Neural progenitor cell (in vitro differentiated cells): ENCODE results near the gene SERPINA12. TPM values are rescaled to one million over a fixed set of nuclear protein-coding genes. Genes with fewer than 3 reads are reported as not detected.

Experiments
- DNase-seq: peaks from one replicate; pipeline ENCODE4 v3.0.0-alpha.2; 2016; ENCODE audit warnings: low spot score
- H2AFZ ChIP-seq: fragments of 200-600 bp; sonication (generic); replicated peaks from 2 replicates; pipeline ENCODE4 v1.6.1; 2016; ENCODE audit warnings: antibody characterized with exemption
- H3F3A ChIP-seq: fragments of 200-600 bp; sonication (generic); 2 replicates; pipeline ENCODE4 v1.6.1; 2016; ENCODE audit warnings: antibody characterized with exemption, low read depth
- H3K27ac ChIP-seq: fragments of 200-600 bp; sonication (generic); 2 replicates; pipeline ENCODE4 v1.5.1; 2016; ENCODE audit warnings: mild to moderate bottlenecking
- H3K27me3 ChIP-seq: fragments of 200-600 bp; sonication (generic); 2 replicates; pipeline ENCODE4 v1.6.1; 2016; ENCODE audit warnings: mild to moderate bottlenecking, moderate library complexity
- H3K36me3 ChIP-seq: fragments of 200-600 bp; sonication (generic); 2 replicates; pipeline ENCODE4 v1.5.1; 2016
- H3K4me1 ChIP-seq: fragments of 200-600 bp; sonication (generic); 2 replicates; pipeline ENCODE4 v1.6.1; 2016; ENCODE audit warnings: mixed run types
- H3K4me2 ChIP-seq: fragments of 200-600 bp; sonication (generic); 2 replicates; pipeline ENCODE4 v1.6.1; 2016
- H3K4me3 ChIP-seq: fragments of 200-600 bp; sonication (generic); 2 replicates; pipeline ENCODE4 v1.5.1; 2016
- H3K79me2 ChIP-seq: fragments of 200-600 bp; sonication (generic); 2 replicates; pipeline ENCODE4 v1.6.1; 2016; ENCODE audit warnings: low read depth
- H3K9ac ChIP-seq: fragments of 200-600 bp; sonication (generic); 2 replicates; pipeline ENCODE4 v1.6.1; 2016
- H3K9me3 ChIP-seq: fragments of 200-600 bp; sonication (generic); 2 replicates; pipeline ENCODE4 v1.5.1; 2016; ENCODE audit warnings: low read depth
- H4K20me1 ChIP-seq: fragments of 200-600 bp; sonication (generic); 2 replicates; pipeline ENCODE4 v1.6.1; 2016; ENCODE audit warnings: low read depth
- H3K27ac Mint-ChIP-seq: 3 replicates; pipeline ENCODE4 v1.8.0; 2021; ENCODE audit warnings: mixed read lengths
- H3K27me3 Mint-ChIP-seq: 2 replicates; pipeline ENCODE4 v1.8.0; 2022; ENCODE audit warnings: low read depth, mild to moderate bottlenecking, inconsistent platforms, moderate library complexity, mixed read lengths; ENCODE audit not compliant: insufficient read depth
- H3K36me3 Mint-ChIP-seq: 3 replicates; pipeline ENCODE4 v1.8.0; 2021; ENCODE audit warnings: mixed read lengths
- H3K4me1 Mint-ChIP-seq: 3 replicates; pipeline ENCODE4 v1.8.0; 2021; ENCODE audit warnings: mixed read lengths
- H3K4me3 Mint-ChIP-seq: 3 replicates; pipeline ENCODE4 v1.8.0; 2021; ENCODE audit warnings: mild to moderate bottlenecking, moderate library complexity, mixed read lengths
- H3K9me3 Mint-ChIP-seq: 3 replicates; pipeline ENCODE4 v1.8.0; 2020; ENCODE audit warnings: mixed read lengths
- EZH2 ChIP-seq: fragments of 200-600 bp; sonication (generic); IDR thresholded peaks from 2 replicates; pipeline ENCODE4 v1.6.1; 2017; ENCODE audit warnings: antibody characterized with exemption, mild to moderate bottlenecking, moderate library complexity
- EZH2phosphoT487 ChIP-seq: fragments of 200-600 bp; sonication (generic); IDR thresholded peaks from 2 replicates; pipeline ENCODE4 v1.6.1; 2017; ENCODE audit warnings: antibody characterized with exemption
- total RNA-seq: library from RNA; depleted of rRNA; stranded (reverse); fragments of >200 nt; gene quantifications from 2 replicates; pipeline ENCODE4 v1.2.3, GENCODE V29; 2015; ENCODE audit warnings: low replicate concordance
- TF ChIP-seq, protein P1 (sequence below): fragments of 200-600 bp; sonication (generic); IDR thresholded peaks from 2 replicates; pipeline ENCODE4 v1.5.1; 2017; ENCODE audit warnings: antibody characterized with exemption, mild to moderate bottlenecking

Gene SERPINA12
- total RNA-seq, 1 donor from 2014 or later: not detected

DNA sequence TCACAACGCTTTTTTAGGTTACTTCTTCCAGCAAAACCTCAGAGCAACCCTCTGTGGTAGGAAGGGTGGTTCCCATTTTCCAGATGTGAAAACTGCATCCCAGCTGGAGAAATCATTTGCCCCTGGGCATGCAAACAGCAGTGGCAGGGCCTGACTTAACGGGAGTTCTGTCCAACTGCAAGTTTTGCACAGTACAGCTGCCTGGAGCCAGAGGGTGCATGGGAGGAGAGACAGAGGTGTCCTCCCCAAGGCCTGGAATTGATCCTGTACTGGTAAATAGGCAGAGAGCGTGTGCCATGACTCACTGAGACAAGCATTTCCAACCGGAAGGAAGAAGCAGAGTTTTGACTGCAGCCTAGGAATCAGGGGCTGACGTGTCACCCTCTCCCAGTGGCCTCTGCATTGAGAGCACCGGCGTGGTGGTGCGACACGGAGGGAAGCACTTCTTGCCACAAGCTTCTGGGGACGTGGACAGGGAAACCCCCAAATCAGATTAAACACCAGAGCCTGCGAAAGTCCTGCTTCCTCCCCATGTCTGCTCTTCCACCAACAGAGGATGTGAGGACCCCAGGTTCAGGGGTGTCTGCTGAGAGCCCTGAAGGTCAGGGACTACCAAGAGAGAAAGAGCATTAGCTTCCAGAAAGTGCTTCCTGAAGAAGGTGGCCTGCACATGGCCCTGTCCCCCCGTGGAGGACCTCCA is 33.0 kb upstream of the SERPINA12 start:
- Histone ChIP-seq H2AFZ (no peak overlapping the region), H3K27ac (no peak overlapping the region), H4K20me1 (no peaks in the 10 kb centered on the region), H3K4me3 (no peak overlapping the region), H3K79me2 (no peaks in the 10 kb centered on the region), H3K27me3 (no peaks in the 10 kb centered on the region), H3K4me1 (peaks cover 4% of the 10 kb centered on the region), H3F3A (no peaks in the 10 kb centered on the region), H3K9ac (no peak overlapping the region), H3K9me3 (no peaks in the 10 kb centered on the region), H3K36me3 (no peaks in the 10 kb centered on the region), H3K4me2 (no peak overlapping the region)
- H3K4me1 Mint-ChIP-seq: peaks cover 45% of the 10 kb centered on the region
- peaks cover 11% of the 10 kb centered on the region for H3K27me3 Mint-ChIP-seq
- H3K27ac Mint-ChIP-seq: peak overlapping the region; percentile 58
- no peak overlapping the region for H3K4me3 Mint-ChIP-seq
- TF ChIP-seq, protein P1, sequence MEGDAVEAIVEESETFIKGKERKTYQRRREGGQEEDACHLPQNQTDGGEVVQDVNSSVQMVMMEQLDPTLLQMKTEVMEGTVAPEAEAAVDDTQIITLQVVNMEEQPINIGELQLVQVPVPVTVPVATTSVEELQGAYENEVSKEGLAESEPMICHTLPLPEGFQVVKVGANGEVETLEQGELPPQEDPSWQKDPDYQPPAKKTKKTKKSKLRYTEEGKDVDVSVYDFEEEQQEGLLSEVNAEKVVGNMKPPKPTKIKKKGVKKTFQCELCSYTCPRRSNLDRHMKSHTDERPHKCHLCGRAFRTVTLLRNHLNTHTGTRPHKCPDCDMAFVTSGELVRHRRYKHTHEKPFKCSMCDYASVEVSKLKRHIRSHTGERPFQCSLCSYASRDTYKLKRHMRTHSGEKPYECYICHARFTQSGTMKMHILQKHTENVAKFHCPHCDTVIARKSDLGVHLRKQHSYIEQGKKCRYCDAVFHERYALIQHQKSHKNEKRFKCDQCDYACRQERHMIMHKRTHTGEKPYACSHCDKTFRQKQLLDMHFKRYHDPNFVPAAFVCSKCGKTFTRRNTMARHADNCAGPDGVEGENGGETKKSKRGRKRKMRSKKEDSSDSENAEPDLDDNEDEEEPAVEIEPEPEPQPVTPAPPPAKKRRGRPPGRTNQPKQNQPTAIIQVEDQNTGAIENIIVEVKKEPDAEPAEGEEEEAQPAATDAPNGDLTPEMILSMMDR: no peak
- TF ChIP-seq EZH2: no peak
- TF ChIP-seq EZH2phosphoT487: no peak
- no peaks in the 10 kb centered on the region for H3K36me3 Mint-ChIP-seq
- H3K9me3 Mint-ChIP-seq: peaks cover 2% of the 10 kb centered on the region
- no peak for DNase-seq

DNA sequence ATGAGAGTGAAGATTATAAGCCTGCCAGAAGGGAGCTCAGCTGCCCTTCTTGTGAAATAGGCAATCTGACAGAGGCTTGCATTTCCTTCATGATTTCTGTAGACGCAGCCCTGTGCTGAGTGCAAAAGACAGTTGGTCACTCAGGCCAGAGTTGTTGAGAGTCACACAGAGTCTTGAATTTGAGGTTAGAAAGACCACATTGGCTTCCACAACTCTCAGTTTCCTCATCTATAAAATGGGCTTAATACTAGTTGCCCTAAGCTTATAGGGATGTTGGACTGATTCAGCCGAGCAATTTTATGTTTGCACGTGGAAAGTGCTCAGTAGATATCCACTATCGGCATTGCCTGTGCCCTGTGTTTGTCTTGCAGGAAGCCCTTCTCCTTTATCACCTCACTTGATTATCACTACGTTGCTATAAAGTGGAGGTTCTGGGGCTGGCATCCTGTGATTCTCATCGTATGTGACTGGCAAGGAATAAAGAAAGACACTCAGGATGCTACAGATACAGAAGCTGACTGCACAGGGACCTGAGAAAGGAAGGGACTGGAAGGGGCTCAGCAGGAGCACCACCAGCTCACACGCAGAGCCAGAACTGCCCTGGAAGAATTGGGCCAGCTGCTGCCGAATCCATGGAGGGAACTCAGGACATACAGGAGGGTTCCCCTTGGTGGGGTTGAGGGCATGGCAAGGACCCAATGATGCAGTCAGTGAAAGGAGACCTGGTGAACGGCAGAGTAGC is 32.1 kb upstream of the SERPINA12 start:
- H3K4me1 Mint-ChIP-seq: peaks cover 45% of the 10 kb centered on the region
- H3K27me3 Mint-ChIP-seq: peaks cover 13% of the 10 kb centered on the region
- Histone ChIP-seq H3K4me3 (no peak overlapping the region), H3K9me3 (no peaks in the 10 kb centered on the region), H4K20me1 (no peaks in the 10 kb centered on the region), H3K27me3 (no peaks in the 10 kb centered on the region), H3K4me2 (no peak overlapping the region), H3K79me2 (no peaks in the 10 kb centered on the region), H2AFZ (no peak overlapping the region), H3K4me1 (peaks cover 4% of the 10 kb centered on the region), H3F3A (no peaks in the 10 kb centered on the region), H3K27ac (no peak overlapping the region), H3K9ac (no peak overlapping the region), H3K36me3 (no peaks in the 10 kb centered on the region)
- H3K4me3 Mint-ChIP-seq: no peak overlapping the region
- H3K27ac Mint-ChIP-seq: peak overlapping the region; percentile 29
- no peaks in the 10 kb centered on the region for H3K36me3 Mint-ChIP-seq
- TF ChIP-seq EZH2phosphoT487 (no peak), EZH2 (no peak)
- DNase-seq: no peak
- H3K9me3 Mint-ChIP-seq: peaks cover under 1% of the 10 kb centered on the region

DNA sequence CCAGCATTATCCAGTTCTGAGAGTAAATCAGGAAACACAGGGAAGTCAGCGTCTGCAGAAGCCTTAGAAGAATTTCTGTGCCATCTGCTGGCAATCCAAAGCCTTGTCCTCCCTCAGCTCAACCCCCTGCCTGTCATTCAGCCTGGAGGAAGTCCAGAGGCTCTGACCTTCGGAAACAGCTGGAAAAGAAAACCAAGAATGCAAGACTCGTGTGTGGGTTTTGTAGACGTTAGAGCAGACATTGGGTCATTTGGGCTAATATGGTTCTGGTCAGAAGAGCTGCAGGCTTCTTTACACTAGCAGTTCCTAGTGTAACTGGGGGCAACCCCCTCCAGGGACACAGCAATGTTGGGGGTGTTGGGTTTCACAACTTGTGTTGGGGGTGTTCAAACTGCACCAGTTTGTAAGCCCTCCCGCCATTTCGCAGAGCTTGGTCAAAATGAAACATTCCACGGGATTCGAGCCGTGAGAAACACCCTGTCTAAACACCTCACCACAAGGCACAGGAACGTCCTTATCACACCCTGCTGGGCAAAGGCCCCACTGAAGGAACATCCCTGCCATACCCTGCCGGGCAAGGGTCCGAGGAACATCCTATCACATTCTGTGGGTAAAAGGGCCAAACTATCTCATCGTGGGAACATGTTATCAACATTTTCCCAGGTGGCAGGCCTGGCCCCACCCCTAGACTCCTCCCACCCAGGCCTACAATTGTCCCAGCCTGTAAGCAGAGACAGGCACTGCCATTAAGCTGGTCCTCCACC is 30.9 kb upstream of the SERPINA12 start:
- no peaks in the 10 kb centered on the region for H3K27me3 ChIP-seq
- Mint-ChIP-seq H3K9me3 (no peaks in the 10 kb centered on the region), H3K4me1 (peaks cover 36% of the 10 kb centered on the region), H3K27me3 (peaks cover 9% of the 10 kb centered on the region), H3K27ac (peak overlapping the region; percentile 69), H3K4me3 (no peak overlapping the region), H3K36me3 (no peaks in the 10 kb centered on the region)
- H3K4me3 ChIP-seq: no peak overlapping the region
- H3K9me3 ChIP-seq: no peaks in the 10 kb centered on the region
- H3K36me3 ChIP-seq: no peaks in the 10 kb centered on the region
- DNase-seq: peak; percentile 19
- no peak overlapping the region for H3K4me2 ChIP-seq
- H3K79me2 ChIP-seq: no peaks in the 10 kb centered on the region
- no peaks in the 10 kb centered on the region for H3F3A ChIP-seq
- H2AFZ ChIP-seq: peak overlapping the region; percentile 60
- no peak for TF ChIP-seq EZH2phosphoT487
- TF ChIP-seq, protein P1: peak; percentile 9
- TF ChIP-seq EZH2: no peak
- H3K4me1 ChIP-seq: peaks cover 4% of the 10 kb centered on the region
- no peak overlapping the region for H3K27ac ChIP-seq
- H4K20me1 ChIP-seq: no peaks in the 10 kb centered on the region
- no peak overlapping the region for H3K9ac ChIP-seq
